Iris pigment epithelial cell (primary cell): ENCODE data around the gene LCE2D.

Source experiments
- DNase-seq: peaks from one replicate; pipeline ENCODE4 v3.0.0-alpha.2; 2011; ENCODE audit warnings: low read depth

Gene LCE2D

DNA sequence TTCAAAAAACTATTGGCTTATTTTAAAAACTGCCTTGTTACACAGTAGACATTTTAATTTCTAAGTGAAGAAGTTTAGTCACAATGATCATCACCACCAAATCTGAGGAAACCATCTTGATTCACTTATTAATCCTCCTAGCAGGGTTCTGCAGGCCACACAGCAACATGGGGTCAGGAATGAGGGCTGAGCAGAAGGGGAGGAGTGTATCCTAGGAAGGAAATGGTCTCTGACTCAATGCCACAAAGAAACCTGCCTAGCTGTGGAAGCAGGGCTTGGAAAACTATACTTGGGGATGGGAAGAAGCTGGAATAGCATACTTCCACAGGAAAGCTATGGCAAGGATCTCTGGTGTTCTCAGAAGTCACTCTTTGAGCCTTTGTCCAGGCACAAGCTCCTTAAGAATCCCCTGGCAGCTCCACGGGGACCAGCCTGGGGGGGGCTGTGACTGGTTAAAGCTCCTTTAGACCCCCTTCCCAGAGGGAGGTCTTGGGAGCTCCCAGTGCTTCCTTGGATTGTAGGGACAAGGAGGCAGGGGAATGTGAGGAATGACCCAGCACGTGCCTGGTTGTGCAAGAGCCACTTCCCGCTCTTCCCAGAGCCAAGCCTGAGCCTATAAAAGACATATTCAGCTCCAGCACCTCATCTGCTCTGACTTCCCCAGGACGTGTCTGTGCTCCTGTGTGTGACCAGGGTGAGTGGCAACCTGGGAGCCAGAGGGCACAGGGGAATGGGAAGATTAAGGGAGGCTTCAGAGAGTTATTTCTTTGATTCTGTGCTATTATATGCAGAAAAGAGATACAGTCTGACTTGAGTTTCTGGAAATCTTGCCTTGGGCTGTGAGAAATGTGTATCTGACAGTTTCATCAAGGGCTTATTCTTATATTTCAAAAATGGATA is 34.8 kb downstream of the LCE2D start, which contains the start of gene LCE2A:
LCE2A (plus strand) TSS at position 645 of the 900 bp plus-strand sequence. CDS start 557 bp downstream, outside the sequence.
- no peak for DNase-seq

DNA sequence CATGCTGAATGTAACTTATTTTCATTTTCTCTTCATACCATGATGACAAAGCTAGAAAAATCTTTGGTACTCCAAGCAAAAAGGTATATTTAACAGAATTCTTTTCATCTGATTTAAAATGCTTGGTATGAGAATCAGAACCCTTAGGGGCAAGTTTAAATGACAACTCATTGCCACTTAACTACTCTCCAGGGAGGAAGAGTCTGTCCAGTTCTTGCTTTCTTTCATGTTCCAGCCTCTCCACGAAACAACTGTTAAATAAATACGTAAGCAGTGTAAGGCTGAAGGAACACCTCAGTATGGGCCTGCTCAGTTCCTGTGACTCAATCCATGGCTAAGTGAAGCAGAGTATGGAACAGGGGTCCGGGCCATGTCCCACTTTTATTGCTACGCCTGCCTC is 36.6 kb downstream of the LCE2D start:
- no peak for DNase-seq

DNA sequence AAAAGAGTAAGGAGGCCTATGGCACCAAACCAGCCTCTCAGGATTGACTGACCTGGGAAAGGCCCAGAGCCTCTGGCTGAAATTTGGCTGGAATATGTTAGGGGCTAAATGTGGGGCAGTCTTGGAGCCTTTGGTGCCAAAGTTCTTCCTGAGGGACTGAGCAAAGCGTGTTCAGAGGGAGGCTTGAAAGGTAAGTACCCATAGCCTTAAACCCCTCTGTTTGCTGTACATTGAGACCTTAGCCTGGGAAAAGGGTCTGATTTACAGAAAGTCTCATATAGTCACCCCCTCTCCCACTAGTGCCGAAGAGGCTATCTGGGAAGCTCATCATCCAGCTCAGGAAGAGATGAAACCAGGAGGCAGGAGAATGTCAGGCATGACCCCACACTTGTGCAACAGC is 44.7 kb downstream of the LCE2D start, which contains the start of gene LCE4A:
LCE4A (plus strand) TSS at position 301 of the 400 bp plus-strand sequence. CDS start 916 bp downstream, outside the sequence.
- DNase-seq = no peak
